Caco-2 (cell line): ENCODE data around the gene PAQR4. TPM values are rescaled to one million over a fixed set of nuclear protein-coding genes. Genes with fewer than 3 reads are reported as not detected.

ENCODE experiments used
- BruUV-seq: library from RNA; stranded (reverse); fragments of 400-500 nt; replicated peaks from 2 replicates; lab custom pipeline; 2021; lab: Mats Ljungman, UMichigan
- CTCF ChIA-PET: fragments of 300-600 bp; sonication (Branson Sonifier 250); formaldehyde crosslinking; loops from one replicate; lab custom pipeline; 2022; ENCODE audit warnings: antibody characterized with exemption; lab: Charles Lee
- POLR2A ChIA-PET: fragments of 300-600 bp; sonication (Branson Sonifier 250); formaldehyde crosslinking; loops from one replicate; lab custom pipeline; 2022; ENCODE audit warnings: antibody characterized with exemption; lab: Charles Lee
- DNase-seq, 2 experiments: peaks; one replicate each; pipeline versions ENCODE4 v3.0.0 to v3.0.0-alpha.2; 2020 to 2022
- H3K27me3 ChIP-seq: replicated peaks from 2 replicates; pipeline ENCODE4 v1.6.0; 2011; ENCODE audit warnings: low read length; ENCODE audit not compliant: control insufficient read depth, insufficient read depth
- H3K36me3 ChIP-seq: 2 replicates; pipeline ENCODE4 v1.5.1; 2011; ENCODE audit warnings: low read length; ENCODE audit not compliant: control insufficient read depth, insufficient read depth
- H3K4me1 ChIP-seq: fragments of 250-450 bp; sonication (Bioruptor Pico); 2 replicates; pipeline ENCODE4 v1.5.1; 2020; ENCODE audit warnings: mild to moderate bottlenecking
- H3K4me3 ChIP-seq: 2 replicates; pipeline ENCODE4 v1.5.1; 2011; ENCODE audit warnings: low read depth, mild to moderate bottlenecking, control low read depth, low read length
- H3K9me3 ChIP-seq: fragments of 250-450 bp; sonication (Bioruptor Pico); 2 replicates; pipeline ENCODE4 v1.5.1; 2020; ENCODE audit warnings: mild to moderate bottlenecking, moderate library complexity
- H3K27ac Mint-ChIP-seq: one replicate; pipeline ENCODE4 v1.8.0; 2022; ENCODE audit warnings: mixed read lengths; ENCODE audit not compliant: unreplicated experiment
- H3K27me3 Mint-ChIP-seq: one replicate; pipeline ENCODE4 v1.8.0; 2022; ENCODE audit warnings: mixed read lengths; ENCODE audit not compliant: insufficient read depth, unreplicated experiment
- H3K36me3 Mint-ChIP-seq: one replicate; pipeline ENCODE4 v1.8.0; 2022; ENCODE audit warnings: mild to moderate bottlenecking, mixed read lengths; ENCODE audit not compliant: insufficient read depth, unreplicated experiment
- H3K4me1 Mint-ChIP-seq: one replicate; pipeline ENCODE4 v1.8.0; 2022; ENCODE audit warnings: low read depth, mixed read lengths; ENCODE audit not compliant: unreplicated experiment
- H3K4me3 Mint-ChIP-seq: one replicate; pipeline ENCODE4 v1.8.0; 2022; ENCODE audit warnings: mild to moderate bottlenecking, moderate library complexity, mixed read lengths; ENCODE audit not compliant: unreplicated experiment
- H3K9me3 Mint-ChIP-seq: one replicate; pipeline ENCODE4 v1.8.0; 2022; ENCODE audit warnings: mixed read lengths; ENCODE audit not compliant: unreplicated experiment
- intact Hi-C: fragments of 100-400 bp; cut with micrococcal nuclease; formaldehyde crosslinking; loops from one replicate; pipeline ENCODE4 v1.10.0; 2022; ENCODE audit not compliant: unreplicated experiment
- total RNA-seq: library from RNA; stranded (reverse); gene quantifications from 2 replicates; pipeline ENCODE4 v1.2.3, GENCODE V29; 2022
- TF ChIP-seq, protein P1 (sequence below), 2 experiments: fragments of 200-600 bp in 1 of 2; IDR thresholded peaks; 1 replicate in 1 of 2; 2 replicates in 1 of 2; pipeline versions ENCODE4 v1.5.1 to v1.8.0; 2011 to 2022; ENCODE audit warnings: antibody characterized with exemption in 1 of 2, control low read depth in 1 of 2, inconsistent platforms in 1 of 2, low read depth in 1 of 2, low read length in 1 of 2, mild to moderate bottlenecking in 1 of 2, moderate library complexity in 1 of 2; ENCODE audit not compliant: insufficient read depth in 1 of 2, severe bottlenecking in 1 of 2, unreplicated experiment in 1 of 2

The PAQR4 gene
- total RNA-seq, 1 experiment from 2014 or later: 12.0 TPM

DNA sequence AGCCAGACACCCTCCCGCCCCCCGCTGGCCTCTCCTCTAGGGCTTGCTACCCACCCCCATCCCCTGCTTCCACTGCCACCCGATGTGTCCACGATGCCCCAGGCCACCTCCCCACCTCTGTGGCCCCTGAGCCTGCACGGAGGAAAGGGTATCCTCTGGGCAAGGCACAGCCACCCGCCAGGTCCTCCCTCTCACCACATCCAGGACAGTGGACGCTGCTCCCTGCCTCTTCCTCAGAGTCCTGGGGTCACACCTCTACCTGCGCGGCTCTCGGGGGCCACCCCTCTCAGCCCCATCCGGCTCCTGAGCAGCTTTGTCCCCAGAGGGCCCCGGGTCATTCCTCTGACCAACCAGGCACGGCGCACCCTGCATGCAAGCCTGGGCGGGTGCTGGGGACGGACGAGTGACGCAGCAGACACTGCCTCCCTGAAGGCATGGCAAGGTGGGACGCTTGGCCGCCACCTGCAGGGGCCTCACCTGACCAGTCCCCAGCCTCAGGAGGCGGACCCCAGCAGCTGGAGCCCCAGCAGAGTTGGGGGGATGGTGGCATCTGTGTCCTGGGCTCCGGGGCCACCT lies 32.6 kb upstream of the PAQR4 start:
- Histone ChIP-seq H3K4me1 (no peaks in the 10 kb centered on the region), H3K36me3 (no peaks in the 10 kb centered on the region; the same call in 1 of the 2 replicates), H3K9me3 (no peaks in the 10 kb centered on the region), H3K4me3 (no peak overlapping the region), H3K27me3 (no peaks in the 10 kb centered on the region)
- Mint-ChIP-seq H3K27ac (no peak overlapping the region), H3K4me3 (no peak overlapping the region), H3K9me3 (no peaks in the 10 kb centered on the region), H3K27me3 (no peaks in the 10 kb centered on the region), H3K4me1 (no peaks in the 10 kb centered on the region), H3K36me3 (peaks cover 12% of the 10 kb centered on the region)
- TF ChIP-seq, protein P1, sequence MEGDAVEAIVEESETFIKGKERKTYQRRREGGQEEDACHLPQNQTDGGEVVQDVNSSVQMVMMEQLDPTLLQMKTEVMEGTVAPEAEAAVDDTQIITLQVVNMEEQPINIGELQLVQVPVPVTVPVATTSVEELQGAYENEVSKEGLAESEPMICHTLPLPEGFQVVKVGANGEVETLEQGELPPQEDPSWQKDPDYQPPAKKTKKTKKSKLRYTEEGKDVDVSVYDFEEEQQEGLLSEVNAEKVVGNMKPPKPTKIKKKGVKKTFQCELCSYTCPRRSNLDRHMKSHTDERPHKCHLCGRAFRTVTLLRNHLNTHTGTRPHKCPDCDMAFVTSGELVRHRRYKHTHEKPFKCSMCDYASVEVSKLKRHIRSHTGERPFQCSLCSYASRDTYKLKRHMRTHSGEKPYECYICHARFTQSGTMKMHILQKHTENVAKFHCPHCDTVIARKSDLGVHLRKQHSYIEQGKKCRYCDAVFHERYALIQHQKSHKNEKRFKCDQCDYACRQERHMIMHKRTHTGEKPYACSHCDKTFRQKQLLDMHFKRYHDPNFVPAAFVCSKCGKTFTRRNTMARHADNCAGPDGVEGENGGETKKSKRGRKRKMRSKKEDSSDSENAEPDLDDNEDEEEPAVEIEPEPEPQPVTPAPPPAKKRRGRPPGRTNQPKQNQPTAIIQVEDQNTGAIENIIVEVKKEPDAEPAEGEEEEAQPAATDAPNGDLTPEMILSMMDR (IDR thresholded peaks at IDR 0.05; ENCODE audit: insufficient read depth in 1 of 2, low read depth in 1 of 2, low read length in 1 of 2, severe bottlenecking in 1 of 2, unreplicated experiment in 1 of 2): no peak
- ChIA-PET POLR2A (no interaction called here), CTCF (interaction anchor here (1.6 kb wide), 1 partner anchor 9 kb away, joined by 4 read pairs; no protein-coding TSS in a partner anchor)
- no peak for DNase-seq
- intact Hi-C loops: no loop called here
- BruUV-seq: no TSS peak

DNA sequence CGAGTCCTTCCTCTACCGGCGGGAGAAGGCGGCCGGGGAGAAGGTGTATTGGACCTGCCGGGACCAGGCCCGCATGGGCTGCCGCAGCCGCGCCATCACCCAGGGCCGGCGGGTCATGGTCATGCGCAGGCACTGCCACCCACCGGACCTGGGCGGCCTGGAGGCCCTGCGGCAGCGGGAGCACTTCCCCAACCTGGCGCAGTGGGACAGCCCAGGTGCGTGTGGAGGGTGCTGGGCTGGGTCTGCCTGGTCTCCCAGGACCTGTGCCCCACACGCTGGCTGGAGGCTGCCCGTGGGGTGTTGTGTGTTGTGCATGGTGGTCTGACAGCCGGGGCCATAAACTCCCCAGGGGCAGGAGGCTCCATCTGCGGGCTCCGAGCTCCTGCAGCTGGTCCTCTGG lies 32.0 kb upstream of the PAQR4 start:
- Mint-ChIP-seq H3K36me3 (peaks cover 12% of the 10 kb centered on the region), H3K9me3 (no peaks in the 10 kb centered on the region), H3K4me1 (no peaks in the 10 kb centered on the region), H3K27ac (no peak overlapping the region), H3K27me3 (no peaks in the 10 kb centered on the region), H3K4me3 (no peak overlapping the region)
- BruUV-seq: no TSS peak
- TF ChIP-seq, protein P1 (IDR thresholded peaks at IDR 0.05; ENCODE audit: insufficient read depth in 1 of 2, low read depth in 1 of 2, low read length in 1 of 2, severe bottlenecking in 1 of 2, unreplicated experiment in 1 of 2): no peak
- H3K36me3 ChIP-seq: no peaks in the 10 kb centered on the region; the same call in 1 of the 2 replicates
- H3K9me3 ChIP-seq: no peaks in the 10 kb centered on the region
- ChIA-PET POLR2A (no interaction called here), CTCF (interaction anchor here (1.6 kb wide), 1 partner anchor 10 kb away, joined by 4 read pairs; no protein-coding TSS in a partner anchor)
- H3K27me3 ChIP-seq: no peaks in the 10 kb centered on the region
- no peak for DNase-seq
- H3K4me3 ChIP-seq: no peak overlapping the region
- no peaks in the 10 kb centered on the region for H3K4me1 ChIP-seq
- intact Hi-C loops: no loop called here

GRCh38 chr16:2938206-2938605 lies 30.9 kb upstream of the PAQR4 start:
- no peaks in the 10 kb centered on the region for H3K4me1 Mint-ChIP-seq
- H3K9me3 Mint-ChIP-seq: no peaks in the 10 kb centered on the region
- no peak overlapping the region for H3K4me3 Mint-ChIP-seq
- H3K27me3 Mint-ChIP-seq: no peaks in the 10 kb centered on the region
- Histone ChIP-seq H3K4me3 (no peak overlapping the region), H3K27me3 (no peaks in the 10 kb centered on the region), H3K36me3 (no peaks in the 10 kb centered on the region; the same call in 1 of the 2 replicates), H3K9me3 (no peaks in the 10 kb centered on the region), H3K4me1 (no peaks in the 10 kb centered on the region)
- intact Hi-C loops: no loop called here
- POLR2A ChIA-PET: no interaction called here
- BruUV-seq: no TSS peak
- no peak overlapping the region for H3K27ac Mint-ChIP-seq
- CTCF ChIA-PET: no interaction called here
- DNase-seq: no peak
- TF ChIP-seq, protein P1 (IDR thresholded peaks at IDR 0.05; ENCODE audit: insufficient read depth in 1 of 2, low read depth in 1 of 2, low read length in 1 of 2, severe bottlenecking in 1 of 2, unreplicated experiment in 1 of 2): no peak
- H3K36me3 Mint-ChIP-seq: peaks cover 10% of the 10 kb centered on the region
